ENCODE data around the gene KRT82.

- TF ChIP-seq CTCF (IDR thresholded peaks at IDR 0.05; ENCODE audit: low read length) (no peak), EZH2 (optimal IDR thresholded peaks at IDR 0.05; ENCODE audit: low read depth, low read length) (no peak)
Measured at GRCh38 chr12:52356031-52356761, 49.9 kb downstream of the KRT82 start.
